Measurements from ENCODE around the gene LARGE1. TPM values are rescaled to one million over a fixed set of nuclear protein-coding genes. Genes with fewer than 3 reads are reported as not detected.

LARGE1 gene
- total and polyA plus RNA-seq, 2 of the 13 experiments (the other 11 are each of a cell fraction or from before 2014, with no cell fraction given) = 8.4 to 11.0 TPM

DNA sequence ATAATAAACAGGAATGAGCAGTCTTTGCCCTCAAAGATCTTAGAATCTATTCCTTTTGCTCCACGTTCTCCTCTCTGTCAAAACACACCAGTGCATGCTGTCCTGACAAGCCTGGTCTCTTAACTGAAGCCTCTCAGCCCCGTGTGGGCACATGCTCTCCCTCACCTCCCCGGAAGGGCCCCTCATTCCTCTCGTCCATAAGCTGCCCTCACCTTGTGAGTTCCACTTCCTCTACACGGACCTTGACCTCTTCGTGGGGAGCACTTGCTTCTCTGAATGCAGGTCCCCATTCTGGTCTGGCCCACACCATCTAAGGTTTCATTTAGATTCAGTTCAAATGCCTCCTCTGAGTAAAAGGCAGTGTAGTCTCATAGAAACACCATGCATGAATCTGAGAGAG is 449.8 kb downstream of the LARGE1 start (continued):
- TF ChIP-seq ZNF660 (CRISPR knock-in tag; IDR thresholded peaks at IDR 0.05; ENCODE audit: borderline replicate concordance, low read depth) (no peak), ZNF317 (CRISPR knock-in tag; IDR thresholded peaks at IDR 0.05) (no peak), ZNF564 (CRISPR knock-in tag; IDR thresholded peaks at IDR 0.05) (no peak), FUBP1 (CRISPR knock-in tag; IDR thresholded peaks at IDR 0.05; ENCODE audit: borderline replicate concordance) (no peak), ZSCAN22 (CRISPR knock-in tag; IDR thresholded peaks at IDR 0.05) (no peak), ZNF441 (CRISPR knock-in tag; IDR thresholded peaks at IDR 0.05; ENCODE audit: borderline replicate concordance) (no peak; the same call in 1 of the 2 replicates), SP2 (CRISPR knock-in tag; IDR thresholded peaks at IDR 0.05) (no peak), HMG20A (CRISPR knock-in tag; IDR thresholded peaks at IDR 0.05; ENCODE audit: borderline replicate concordance) (no peak), ZFAT (CRISPR knock-in tag; conservative IDR thresholded peaks at IDR 0.05) (no peak), SCMH1 (CRISPR knock-in tag; IDR thresholded peaks at IDR 0.05; ENCODE audit: borderline replicate concordance) (no peak), HIVEP1 (CRISPR knock-in tag; IDR thresholded peaks at IDR 0.05) (no peak), ZNF607 (CRISPR knock-in tag; IDR thresholded peaks at IDR 0.05; ENCODE audit: borderline replicate concordance) (no peak), MAX (IDR thresholded peaks at IDR 0.05) (peak; percentile 79; the same call in 1 of the 2 replicates), ZNF432 (CRISPR knock-in tag; IDR thresholded peaks at IDR 0.05; ENCODE audit: borderline replicate concordance) (no peak)
- TF ChIP-seq, protein P1, sequence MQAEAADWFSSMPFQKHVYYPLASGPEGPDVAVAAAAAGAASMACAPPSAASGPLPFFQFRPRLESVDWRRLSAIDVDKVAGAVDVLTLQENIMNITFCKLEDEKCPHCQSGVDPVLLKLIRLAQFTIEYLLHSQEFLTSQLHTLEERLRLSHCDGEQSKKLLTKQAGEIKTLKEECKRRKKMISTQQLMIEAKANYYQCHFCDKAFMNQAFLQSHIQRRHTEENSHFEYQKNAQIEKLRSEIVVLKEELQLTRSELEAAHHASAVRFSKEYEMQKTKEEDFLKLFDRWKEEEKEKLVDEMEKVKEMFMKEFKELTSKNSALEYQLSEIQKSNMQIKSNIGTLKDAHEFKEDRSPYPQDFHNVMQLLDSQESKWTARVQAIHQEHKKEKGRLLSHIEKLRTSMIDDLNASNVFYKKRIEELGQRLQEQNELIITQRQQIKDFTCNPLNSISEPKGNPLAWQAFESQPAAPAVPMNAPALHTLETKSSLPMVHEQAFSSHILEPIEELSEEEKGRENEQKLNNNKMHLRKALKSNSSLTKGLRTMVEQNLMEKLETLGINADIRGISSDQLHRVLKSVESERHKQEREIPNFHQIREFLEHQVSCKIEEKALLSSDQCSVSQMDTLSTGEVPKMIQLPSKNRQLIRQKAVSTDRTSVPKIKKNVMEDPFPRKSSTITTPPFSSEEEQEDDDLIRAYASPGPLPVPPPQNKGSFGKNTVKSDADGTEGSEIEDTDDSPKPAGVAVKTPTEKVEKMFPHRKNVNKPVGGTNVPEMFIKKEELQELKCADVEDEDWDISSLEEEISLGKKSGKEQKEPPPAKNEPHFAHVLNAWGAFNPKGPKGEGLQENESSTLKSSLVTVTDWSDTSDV (CRISPR knock-in tag; IDR thresholded peaks at IDR 0.05) = no peak
- TF ChIP-seq, protein P2, sequence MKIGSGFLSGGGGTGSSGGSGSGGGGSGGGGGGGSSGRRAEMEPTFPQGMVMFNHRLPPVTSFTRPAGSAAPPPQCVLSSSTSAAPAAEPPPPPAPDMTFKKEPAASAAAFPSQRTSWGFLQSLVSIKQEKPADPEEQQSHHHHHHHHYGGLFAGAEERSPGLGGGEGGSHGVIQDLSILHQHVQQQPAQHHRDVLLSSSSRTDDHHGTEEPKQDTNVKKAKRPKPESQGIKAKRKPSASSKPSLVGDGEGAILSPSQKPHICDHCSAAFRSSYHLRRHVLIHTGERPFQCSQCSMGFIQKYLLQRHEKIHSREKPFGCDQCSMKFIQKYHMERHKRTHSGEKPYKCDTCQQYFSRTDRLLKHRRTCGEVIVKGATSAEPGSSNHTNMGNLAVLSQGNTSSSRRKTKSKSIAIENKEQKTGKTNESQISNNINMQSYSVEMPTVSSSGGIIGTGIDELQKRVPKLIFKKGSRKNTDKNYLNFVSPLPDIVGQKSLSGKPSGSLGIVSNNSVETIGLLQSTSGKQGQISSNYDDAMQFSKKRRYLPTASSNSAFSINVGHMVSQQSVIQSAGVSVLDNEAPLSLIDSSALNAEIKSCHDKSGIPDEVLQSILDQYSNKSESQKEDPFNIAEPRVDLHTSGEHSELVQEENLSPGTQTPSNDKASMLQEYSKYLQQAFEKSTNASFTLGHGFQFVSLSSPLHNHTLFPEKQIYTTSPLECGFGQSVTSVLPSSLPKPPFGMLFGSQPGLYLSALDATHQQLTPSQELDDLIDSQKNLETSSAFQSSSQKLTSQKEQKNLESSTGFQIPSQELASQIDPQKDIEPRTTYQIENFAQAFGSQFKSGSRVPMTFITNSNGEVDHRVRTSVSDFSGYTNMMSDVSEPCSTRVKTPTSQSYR (CRISPR knock-in tag; IDR thresholded peaks at IDR 0.05; ENCODE audit: borderline replicate concordance) = no peak
- TF ChIP-seq, protein P3, sequence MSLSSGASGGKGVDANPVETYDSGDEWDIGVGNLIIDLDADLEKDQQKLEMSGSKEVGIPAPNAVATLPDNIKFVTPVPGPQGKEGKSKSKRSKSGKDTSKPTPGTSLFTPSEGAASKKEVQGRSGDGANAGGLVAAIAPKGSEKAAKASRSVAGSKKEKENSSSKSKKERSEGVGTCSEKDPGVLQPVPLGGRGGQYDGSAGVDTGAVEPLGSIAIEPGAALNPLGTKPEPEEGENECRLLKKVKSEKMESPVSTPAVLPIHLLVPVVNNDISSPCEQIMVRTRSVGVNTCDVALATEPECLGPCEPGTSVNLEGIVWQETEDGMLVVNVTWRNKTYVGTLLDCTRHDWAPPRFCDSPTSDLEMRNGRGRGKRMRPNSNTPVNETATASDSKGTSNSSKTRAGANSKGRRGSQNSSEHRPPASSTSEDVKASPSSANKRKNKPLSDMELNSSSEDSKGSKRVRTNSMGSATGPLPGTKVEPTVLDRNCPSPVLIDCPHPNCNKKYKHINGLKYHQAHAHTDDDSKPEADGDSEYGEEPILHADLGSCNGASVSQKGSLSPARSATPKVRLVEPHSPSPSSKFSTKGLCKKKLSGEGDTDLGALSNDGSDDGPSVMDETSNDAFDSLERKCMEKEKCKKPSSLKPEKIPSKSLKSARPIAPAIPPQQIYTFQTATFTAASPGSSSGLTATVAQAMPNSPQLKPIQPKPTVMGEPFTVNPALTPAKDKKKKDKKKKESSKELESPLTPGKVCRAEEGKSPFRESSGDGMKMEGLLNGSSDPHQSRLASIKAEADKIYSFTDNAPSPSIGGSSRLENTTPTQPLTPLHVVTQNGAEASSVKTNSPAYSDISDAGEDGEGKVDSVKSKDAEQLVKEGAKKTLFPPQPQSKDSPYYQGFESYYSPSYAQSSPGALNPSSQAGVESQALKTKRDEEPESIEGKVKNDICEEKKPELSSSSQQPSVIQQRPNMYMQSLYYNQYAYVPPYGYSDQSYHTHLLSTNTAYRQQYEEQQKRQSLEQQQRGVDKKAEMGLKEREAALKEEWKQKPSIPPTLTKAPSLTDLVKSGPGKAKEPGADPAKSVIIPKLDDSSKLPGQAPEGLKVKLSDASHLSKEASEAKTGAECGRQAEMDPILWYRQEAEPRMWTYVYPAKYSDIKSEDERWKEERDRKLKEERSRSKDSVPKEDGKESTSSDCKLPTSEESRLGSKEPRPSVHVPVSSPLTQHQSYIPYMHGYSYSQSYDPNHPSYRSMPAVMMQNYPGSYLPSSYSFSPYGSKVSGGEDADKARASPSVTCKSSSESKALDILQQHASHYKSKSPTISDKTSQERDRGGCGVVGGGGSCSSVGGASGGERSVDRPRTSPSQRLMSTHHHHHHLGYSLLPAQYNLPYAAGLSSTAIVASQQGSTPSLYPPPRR (CRISPR knock-in tag; IDR thresholded peaks at IDR 0.05; ENCODE audit: borderline replicate concordance) = 0 out of 2 replicates have a peak, but pooled peaks have one; percentile 33
